HepG2 (cell line): Measurements from ENCODE around the gene UTP20. TPM values are rescaled to one million over a fixed set of nuclear protein-coding genes. Genes with fewer than 3 reads are reported as not detected.

Source experiments
- EEA1 ChIP-seq: sonication (generic); formaldehyde crosslinking; IDR thresholded peaks from 2 replicates; pipeline ENCODE4 v1.5.1; 2020; ENCODE audit warnings: mild to moderate bottlenecking, missing genetic modification reagents, borderline replicate concordance
- EP300 ChIP-seq, 3 experiments: sonication (generic) in 1 of 3; formaldehyde crosslinking in 1 of 3; IDR thresholded peaks; 2 replicates each; pipeline versions ENCODE4 v1.5.1 to v1.6.1; 2011 to 2020; ENCODE audit warnings: low read depth in 2 of 3, low read length in 2 of 3, borderline replicate concordance in 1 of 3, improper control_type of control experiment in 1 of 3, mild to moderate bottlenecking in 1 of 3, missing genetic modification reagents in 1 of 3, moderate library complexity in 1 of 3
- FIP1L1 ChIP-seq: fragments of 200-400 bp; formaldehyde crosslinking; IDR thresholded peaks from 2 replicates; pipeline ENCODE4 v1.6.1; 2018; ENCODE audit warnings: low read depth, mild to moderate bottlenecking, low read length, moderate library complexity, borderline replicate concordance; ENCODE audit not compliant: insufficient read depth
- FOXJ3 ChIP-seq: sonication (generic); formaldehyde crosslinking; IDR thresholded peaks from 2 replicates; pipeline ENCODE4 v1.4.0; 2020; ENCODE audit warnings: missing genetic modification reagents, mild to moderate bottlenecking, borderline replicate concordance
- MAFG ChIP-seq: sonication (generic); formaldehyde crosslinking; IDR thresholded peaks from 2 replicates; pipeline ENCODE4 v1.5.1; 2020; ENCODE audit warnings: mild to moderate bottlenecking, missing genetic modification reagents
- NKX3-1 ChIP-seq: sonication (generic); formaldehyde crosslinking; IDR thresholded peaks from 2 replicates; pipeline ENCODE4 v1.5.0; 2020; ENCODE audit warnings: missing genetic modification reagents
- NONO ChIP-seq, 2 experiments: fragments of 450-650 bp in 1 of 2; sonication (generic) in 1 of 2; formaldehyde crosslinking in 1 of 2; IDR thresholded peaks in 1 of 2; conservative IDR thresholded peaks in 1 of 2; 2 replicates each; pipeline versions ENCODE4 v1.6.1 to v1.8.0; 2017 to 2022; ENCODE audit warnings: mild to moderate bottlenecking in 1 of 2, missing genetic modification reagents in 1 of 2, moderate library complexity in 1 of 2
- PHF20 ChIP-seq: sonication (generic); formaldehyde crosslinking; IDR thresholded peaks from 2 replicates; pipeline ENCODE4 v1.5.0; 2020; ENCODE audit warnings: mild to moderate bottlenecking, missing genetic modification reagents
- RORA ChIP-seq: sonication (generic); formaldehyde crosslinking; IDR thresholded peaks from 2 replicates; pipeline ENCODE4 v1.5.0; 2020; ENCODE audit warnings: mild to moderate bottlenecking, missing genetic modification reagents, moderate library complexity
- SPEN ChIP-seq: sonication (generic); formaldehyde crosslinking; IDR thresholded peaks from 2 replicates; pipeline ENCODE4 v1.5.1; 2020; ENCODE audit warnings: low read depth, mild to moderate bottlenecking, missing genetic modification reagents
- TAF15 ChIP-seq: fragments of 200-400 bp; formaldehyde crosslinking; IDR thresholded peaks from one replicate; pipeline ENCODE4 v1.6.1; 2018; ENCODE audit warnings: mild to moderate bottlenecking, low read depth, low read length; ENCODE audit not compliant: poor library complexity, severe bottlenecking
- TCF12 ChIP-seq, 2 experiments: fragments of 450-650 bp in 1 of 2; sonication (generic) in 1 of 2; formaldehyde crosslinking in 1 of 2; IDR thresholded peaks; 2 replicates each; pipeline versions ENCODE4 v1.6.1 to v1.8.0; 2017 to 2022; ENCODE audit warnings: antibody characterized with exemption in 1 of 2, mild to moderate bottlenecking in 1 of 2, missing genetic modification reagents in 1 of 2, moderate library complexity in 1 of 2
- TEAD2 ChIP-seq: sonication (generic); formaldehyde crosslinking; IDR thresholded peaks from 2 replicates; pipeline ENCODE4 v1.9.0; 2021; ENCODE audit warnings: missing genetic modification reagents
- TRIM24 ChIP-seq: sonication (generic); formaldehyde crosslinking; IDR thresholded peaks from 2 replicates; pipeline ENCODE4 v1.8.0; 2022; ENCODE audit warnings: mild to moderate bottlenecking, missing genetic modification reagents
- YEATS2 ChIP-seq: sonication (generic); formaldehyde crosslinking; IDR thresholded peaks from 2 replicates; pipeline ENCODE4 v1.4.0; 2020; ENCODE audit warnings: missing genetic modification reagents, borderline replicate concordance
- YEATS4 ChIP-seq: sonication (generic); formaldehyde crosslinking; IDR thresholded peaks from 2 replicates; pipeline ENCODE4 v1.4.0; 2020; ENCODE audit warnings: missing genetic modification reagents, borderline replicate concordance
- ZBTB33 ChIP-seq: sonication (generic); formaldehyde crosslinking; IDR thresholded peaks from 2 replicates; pipeline ENCODE4 v1.4.0; 2020; ENCODE audit warnings: missing genetic modification reagents
- ZBTB44 ChIP-seq: sonication (generic); formaldehyde crosslinking; IDR thresholded peaks from 2 replicates; pipeline ENCODE4 v1.4.0; 2020; ENCODE audit warnings: missing genetic modification reagents
- ZFP37 ChIP-seq: sonication (generic); formaldehyde crosslinking; IDR thresholded peaks from 2 replicates; pipeline ENCODE4 v1.4.0; 2020; ENCODE audit warnings: missing genetic modification reagents, borderline replicate concordance
- ZFP82 ChIP-seq: sonication (generic); formaldehyde crosslinking; IDR thresholded peaks from 2 replicates; pipeline ENCODE4 v1.5.1; 2020; ENCODE audit warnings: mild to moderate bottlenecking, missing genetic modification reagents, borderline replicate concordance
- ZMAT5 ChIP-seq: sonication (generic); formaldehyde crosslinking; IDR thresholded peaks from 2 replicates; pipeline ENCODE4 v1.5.0; 2020; ENCODE audit warnings: mild to moderate bottlenecking, low read depth, missing genetic modification reagents, borderline replicate concordance
- ZNF317 ChIP-seq: sonication (generic); formaldehyde crosslinking; IDR thresholded peaks from 2 replicates; pipeline ENCODE4 v1.5.0; 2020; ENCODE audit warnings: mild to moderate bottlenecking, missing genetic modification reagents
- ZNF790 ChIP-seq: sonication (generic); formaldehyde crosslinking; IDR thresholded peaks from 2 replicates; pipeline ENCODE4 v1.8.0; 2022; ENCODE audit warnings: missing genetic modification reagents, mild to moderate bottlenecking, borderline replicate concordance
- polyA plus RNA-seq, 8 experiments: library from polyadenylated mRNA; depleted of rRNA in 3 of 8; stranded (reverse) in 7 of 8; unstranded in 1 of 8; fragments of >200 nt; fragmentation: Illumina TruSeq in 4 of 8; extraction: Trizol in 4 of 8; gene quantifications; 2 replicates each; pipeline versions ENCODE4 v1.2.1 to v1.2.3, GENCODE V29; 2011 to 2016; ENCODE audit warnings: low read depth in 4 of 8, missing spikeins in 1 of 8, mixed read lengths in 1 of 8; ENCODE audit not compliant: insufficient read depth in 1 of 8
- total RNA-seq, 5 experiments: library from RNA; depleted of rRNA; stranded (reverse); fragments of >200 nt; fragmentation: Illumina TruSeq; extraction: Trizol; gene quantifications; 2 replicates each; pipeline ENCODE4 v1.2.3, GENCODE V29; 2016; ENCODE audit warnings: low read depth in 1 of 5

The UTP20 gene
- total and polyA plus RNA-seq, 2 of the 13 experiments (the other 11 are each of a cell fraction or from before 2014, with no cell fraction given): 9.0 to 38.5 TPM

- TF ChIP-seq ZBTB33: peak; percentile 32; the same call in 1 of the 2 replicates
- TF ChIP-seq ZNF790 (CRISPR knock-in tag): peak; percentile 88; the same call in 1 of the 2 replicates
- TF ChIP-seq EP300 (IDR thresholded peaks at IDR 0.05; ENCODE audit: low read depth in 2 of 2, low read length in 2 of 2): peak in 1 of 2 experiments; percentile 66; a peak in 1 of 4 replicates
- TF ChIP-seq EP300 (CRISPR knock-in tag; IDR thresholded peaks at IDR 0.05; ENCODE audit: borderline replicate concordance): no peak
- TF ChIP-seq EEA1 (CRISPR knock-in tag): 0 out of 2 replicates have a peak, but pooled peaks have one; percentile 61
- TF ChIP-seq PHF20: peak; percentile 77
- no peak for TF ChIP-seq TRIM24 (CRISPR knock-in tag)
- 0 out of 2 replicates have a peak, but pooled peaks have one; percentile 51 for TF ChIP-seq TEAD2
- no peak for TF ChIP-seq TCF12 (IDR thresholded peaks at IDR 0.05)
- TF ChIP-seq TCF12 (CRISPR knock-in tag; IDR thresholded peaks at IDR 0.05): peak; percentile 70; the same call in 1 of the 2 replicates
- 0 out of 2 replicates have a peak, but pooled peaks have one; percentile 24 for TF ChIP-seq NKX3-1 (CRISPR knock-in tag)
- TF ChIP-seq TAF15: peak; percentile 31
- TF ChIP-seq NONO (IDR thresholded peaks at IDR 0.05): no peak
- peak; percentile 94 for TF ChIP-seq NONO (CRISPR knock-in tag; conservative IDR thresholded peaks at IDR 0.05)
- TF ChIP-seq FIP1L1: no peak
- peak; percentile 86 for TF ChIP-seq ZNF317 (CRISPR knock-in tag)
- peak; percentile 93 for TF ChIP-seq YEATS4 (CRISPR knock-in tag)
- TF ChIP-seq ZBTB44 (CRISPR knock-in tag): no peak
- TF ChIP-seq RORA (CRISPR knock-in tag): no peak
- peak; percentile 83 for TF ChIP-seq YEATS2 (CRISPR knock-in tag)
- TF ChIP-seq MAFG (CRISPR knock-in tag): no peak
- TF ChIP-seq ZFP82: peak; percentile 54; the same call in 1 of the 2 replicates
- peak; percentile 59; the same call in 1 of the 2 replicates for TF ChIP-seq ZFP37 (CRISPR knock-in tag)
- peak; percentile 69 for TF ChIP-seq FOXJ3 (CRISPR knock-in tag)
- peak; percentile 84 for TF ChIP-seq SPEN
- TF ChIP-seq ZMAT5 (CRISPR knock-in tag): no peak
Measured at GRCh38 chr12:101407436-101408345, 127.8 kb downstream of the UTP20 start, which contains the start of gene ARL1 (continued).
